H1 (cell line): Measurements from ENCODE around the gene ZNF316. TPM values are rescaled to one million over a fixed set of nuclear protein-coding genes. Genes with fewer than 3 reads are reported as not detected.

Experiments
- CTCF ChIA-PET: fragments of 300-600 bp; sonication (Branson Sonifier 250); formaldehyde crosslinking; loops from one replicate; lab custom pipeline; 2021; ENCODE audit not compliant: partially characterized antibody; lab: Charles Lee
- POLR2A ChIA-PET: fragments of 300-600 bp; sonication (Branson Sonifier 250); formaldehyde crosslinking; loops from one replicate; lab custom pipeline; 2021; ENCODE audit warnings: inconsistent platforms; ENCODE audit not compliant: partially characterized antibody; lab: Charles Lee
- DNase-seq, 2 experiments: peaks; one replicate each; pipeline versions ENCODE4 v3.0.0 to v3.0.0-alpha.2; 2010 to 2022; ENCODE audit warnings: low spot score in 2 of 2, low read depth in 1 of 2, mixed read lengths in 1 of 2
- FAIRE-seq: peaks from 2 replicates; lab custom pipeline; 2011; peaks lifted over from hg19 to GRCh38; lab: Jason Lieb, UNC
- H2AFZ ChIP-seq: 2 replicates; pipeline ENCODE4 v1.8.1; 2012; ENCODE audit warnings: low read length, inconsistent platforms
- H2AK5ac ChIP-seq: 2 replicates; pipeline ENCODE4 v1.6.1; 2013; ENCODE audit warnings: low read depth, low read length
- H2BK120ac ChIP-seq: replicated peaks from 2 replicates; pipeline ENCODE3; 2013; ENCODE audit warnings: low read depth, low read length, inconsistent platforms
- H2BK12ac ChIP-seq: 2 replicates; pipeline ENCODE4 v1.6.1; 2013; ENCODE audit warnings: low read depth, low read length
- H2BK15ac ChIP-seq: 2 replicates; pipeline ENCODE4 v1.6.1; 2013; ENCODE audit warnings: low read length
- H2BK20ac ChIP-seq: 2 replicates; pipeline ENCODE4 v1.6.1; 2013; ENCODE audit warnings: low read length
- H2BK5ac ChIP-seq: 2 replicates; pipeline ENCODE4 v1.6.1; 2013; ENCODE audit warnings: low read depth, low read length
- H3K14ac ChIP-seq: 2 replicates; pipeline ENCODE4 v1.6.1; 2013; ENCODE audit warnings: inconsistent platforms; ENCODE audit not compliant: insufficient read length
- H3K18ac ChIP-seq: 2 replicates; pipeline ENCODE4 v1.6.1; 2013; ENCODE audit warnings: low read length; ENCODE audit errors: extremely low read depth
- H3K23ac ChIP-seq: 2 replicates; pipeline ENCODE4 v1.6.1; 2013; ENCODE audit warnings: inconsistent platforms; ENCODE audit not compliant: insufficient read length
- H3K23me2 ChIP-seq: 2 replicates; pipeline ENCODE4 v1.6.1; 2013; ENCODE audit warnings: low read depth, low read length
- H3K27ac ChIP-seq: 2 replicates; pipeline ENCODE4 v1.6.1; 2011; ENCODE audit warnings: low read depth, low read length, inconsistent platforms
- H3K27me3 ChIP-seq, 4 experiments: replicated peaks in 1 of 4; 1 replicate in 1 of 4; 2 replicates in 3 of 4; pipeline versions ENCODE4 v1.6.1 to v1.8.1; 2011 to 2013; ENCODE audit warnings: low read length in 3 of 4, mild to moderate bottlenecking in 3 of 4, inconsistent platforms in 2 of 4, mixed read lengths in 2 of 4, moderate library complexity in 1 of 4; ENCODE audit not compliant: control insufficient read depth in 3 of 4, insufficient read depth in 3 of 4; ENCODE audit errors: extremely low read depth in 1 of 4
- H3K36me3 ChIP-seq, 4 experiments: 2 replicates each; pipeline versions ENCODE4 v1.6.1 to v1.8.1; 2011 to 2013; ENCODE audit warnings: mild to moderate bottlenecking in 4 of 4, low read length in 3 of 4, moderate library complexity in 2 of 4, control low read depth in 1 of 4, inconsistent platforms in 1 of 4; ENCODE audit not compliant: insufficient read depth in 4 of 4, control insufficient read depth in 2 of 4
- H3K4ac ChIP-seq: replicated peaks from 2 replicates; pipeline ENCODE3; 2013; ENCODE audit warnings: low read length, low read depth, mixed read lengths, inconsistent platforms; ENCODE audit not compliant: insufficient read length
- H3K4me1 ChIP-seq, 4 experiments: replicated peaks in 1 of 4; 1 replicate in 1 of 4; 2 replicates in 3 of 4; pipeline versions ENCODE4 v1.6.1 to v1.8.1; 2011 to 2013; ENCODE audit warnings: low read length in 3 of 4, inconsistent platforms in 2 of 4, mixed read lengths in 1 of 4; ENCODE audit not compliant: insufficient read depth in 4 of 4, control insufficient read depth in 3 of 4
- H3K4me2 ChIP-seq, 2 experiments: 2 replicates each; pipeline versions ENCODE4 v1.6.1 to v1.8.1; 2011 to 2013; ENCODE audit warnings: low read depth in 2 of 2, low read length in 2 of 2, control low read depth in 1 of 2, inconsistent platforms in 1 of 2, mild to moderate bottlenecking in 1 of 2; ENCODE audit not compliant: insufficient read depth in 1 of 2
- H3K4me3 ChIP-seq, 4 experiments: fragments of 200-600, 300-600 bp in 1 of 4; sonication (generic), shearing (Covaris generic), sonication (Bioruptor Twin) in 1 of 4; 2 replicates each; pipeline versions ENCODE4 v1.5.1 to v1.8.1; 2011 to 2016; ENCODE audit warnings: low read length in 4 of 4, low read depth in 3 of 4, control low read depth in 2 of 4, inconsistent platforms in 2 of 4, mild to moderate bottlenecking in 2 of 4, mixed read lengths in 1 of 4, moderate library complexity in 1 of 4; ENCODE audit not compliant: insufficient read depth in 2 of 4; ENCODE audit errors: extremely low read depth in 1 of 4
- H3K56ac ChIP-seq: replicated peaks from 2 replicates; pipeline ENCODE3; 2013; ENCODE audit warnings: low read depth, mild to moderate bottlenecking, mixed read lengths, low read length, inconsistent platforms; ENCODE audit not compliant: insufficient read length
- H3K79me1 ChIP-seq: 2 replicates; pipeline ENCODE4 v1.6.1; 2013; ENCODE audit warnings: low read depth, low read length, control low read depth
- H3K79me2 ChIP-seq, 2 experiments: 2 replicates each; pipeline versions ENCODE4 v1.6.1 to v1.8.1; 2012 to 2013; ENCODE audit warnings: low read length in 2 of 2, mild to moderate bottlenecking in 2 of 2, inconsistent platforms in 1 of 2; ENCODE audit not compliant: insufficient read depth in 2 of 2, control insufficient read depth in 1 of 2
- H3K9ac ChIP-seq, 4 experiments: replicated peaks in 1 of 4; 1 replicate in 1 of 4; 2 replicates in 3 of 4; pipeline versions ENCODE4 v1.6.1 to v1.8.1; 2011 to 2013; ENCODE audit warnings: low read depth in 3 of 4, low read length in 3 of 4, control low read depth in 2 of 4, mild to moderate bottlenecking in 2 of 4, moderate library complexity in 2 of 4, inconsistent platforms in 1 of 4; ENCODE audit errors: extremely low read depth in 1 of 4
- H3K9me3 ChIP-seq, 2 experiments: 2 replicates each; pipeline versions ENCODE4 v1.6.1 to v1.8.1; 2012 to 2013; ENCODE audit warnings: mild to moderate bottlenecking in 2 of 2, moderate library complexity in 2 of 2, control low read depth in 1 of 2, inconsistent platforms in 1 of 2, low read depth in 1 of 2, low read length in 1 of 2, mixed read lengths in 1 of 2; ENCODE audit not compliant: insufficient read depth in 2 of 2
- H4K20me1 ChIP-seq, 2 experiments: replicated peaks in 1 of 2; 2 replicates each; pipeline versions ENCODE3 to v1.8.1; 2011 to 2013; ENCODE audit warnings: inconsistent platforms in 2 of 2, low read length in 2 of 2, mild to moderate bottlenecking in 1 of 2; ENCODE audit not compliant: insufficient read depth in 2 of 2, control insufficient read depth in 1 of 2
- H4K5ac ChIP-seq: 2 replicates; pipeline ENCODE4 v1.6.1; 2013; ENCODE audit warnings: low read length, low read depth, mixed read lengths, inconsistent platforms; ENCODE audit not compliant: insufficient read length
- H4K8ac ChIP-seq: 2 replicates; pipeline ENCODE4 v1.8.0; 2013; ENCODE audit warnings: mild to moderate bottlenecking, moderate library complexity, low read length, inconsistent platforms; ENCODE audit not compliant: insufficient read depth; ENCODE audit errors: extremely low read depth
- H4K91ac ChIP-seq: replicated peaks from 2 replicates; pipeline ENCODE3; 2013; ENCODE audit warnings: low read length, mixed read lengths, inconsistent platforms; ENCODE audit not compliant: insufficient read length
- BACH1 ChIP-seq: IDR thresholded peaks from 2 replicates; pipeline ENCODE4 v1.6.1; 2012; ENCODE audit warnings: low read length, improper control_type of control experiment
- CTBP2 ChIP-seq: IDR thresholded peaks from 2 replicates; pipeline ENCODE4 v1.7.0; 2011; ENCODE audit warnings: borderline replicate concordance, mild to moderate bottlenecking, moderate library complexity, mixed read lengths, low read length; ENCODE audit not compliant: insufficient read depth, insufficient read length
- GABPA ChIP-seq: IDR thresholded peaks from 2 replicates; pipeline ENCODE4 v1.6.1; 2011; ENCODE audit warnings: mild to moderate bottlenecking, low read length, moderate library complexity, borderline replicate concordance; ENCODE audit not compliant: insufficient read depth
- JUND ChIP-seq: IDR thresholded peaks from 2 replicates; pipeline ENCODE4 v1.6.1; 2011; ENCODE audit warnings: mild to moderate bottlenecking, improper control_type of control experiment, low read length
- KDM5A ChIP-seq: fragments of 200-600 bp; IDR thresholded peaks from 2 replicates; pipeline ENCODE4 v1.7.1; 2012; ENCODE audit warnings: mild to moderate bottlenecking, low read length, inconsistent platforms, mixed read lengths
- RBBP5 ChIP-seq: IDR thresholded peaks from 2 replicates; pipeline ENCODE4 v1.7.1; 2012; ENCODE audit warnings: low read depth, mild to moderate bottlenecking, inconsistent platforms, low read length, moderate library complexity, borderline replicate concordance
- RXRA ChIP-seq: IDR thresholded peaks from 2 replicates; pipeline ENCODE4 v1.6.1; 2011; ENCODE audit warnings: low read depth, mild to moderate bottlenecking, low read length, moderate library complexity; ENCODE audit not compliant: insufficient read depth
- SAP30 ChIP-seq: fragments of 300-600 bp; sonication (generic); IDR thresholded peaks from 2 replicates; pipeline ENCODE4 v1.7.1; 2012; ENCODE audit warnings: low read length, moderate library complexity, mild to moderate bottlenecking, inconsistent platforms; ENCODE audit not compliant: insufficient read depth, insufficient replicate concordance
- SIRT6 ChIP-seq: IDR thresholded peaks from one replicate; pipeline ENCODE4 v1.7.1; 2012; ENCODE audit warnings: low read length, inconsistent platforms
- SP1 ChIP-seq: IDR thresholded peaks from 2 replicates; pipeline ENCODE4 v1.6.1; 2011; ENCODE audit warnings: low read depth, low read length
- SP2 ChIP-seq: IDR thresholded peaks from 2 replicates; pipeline ENCODE4 v1.6.1; 2012; ENCODE audit warnings: mild to moderate bottlenecking, low read length, inconsistent platforms
- SP4 ChIP-seq: IDR thresholded peaks from 2 replicates; pipeline ENCODE4 v1.6.1; 2012; ENCODE audit warnings: low read length, inconsistent platforms
- TAF1 ChIP-seq: IDR thresholded peaks from 2 replicates; pipeline ENCODE4 v1.6.1; 2011; ENCODE audit warnings: mild to moderate bottlenecking, low read depth, low read length
- TAF7 ChIP-seq: optimal IDR thresholded peaks from 2 replicates; pipeline ENCODE3; 2011; ENCODE audit warnings: low read depth, mild to moderate bottlenecking, inconsistent platforms, low read length, moderate library complexity, borderline replicate concordance
- TBP ChIP-seq: IDR thresholded peaks from 2 replicates; pipeline ENCODE4 v1.6.1; 2011; ENCODE audit warnings: low read depth, low read length, improper control_type of control experiment
- WGBS, 2 experiments: shearing (Covaris generic) in 1 of 2; methylation state at CpG; one replicate each; pipeline versions ENCODE4 v1.1.6 to v1.1.7; 2013 to 2015; ENCODE audit warnings: low lambda C conversion rate in 2 of 2, mixed read lengths in 2 of 2, inconsistent platforms in 1 of 2, low coverage in 1 of 2, missing lambda C conversion rate in 1 of 2; ENCODE audit not compliant: insufficient replicate concordance in 2 of 2, insufficient coverage in 1 of 2, insufficient read length in 1 of 2; ENCODE audit errors: extremely low coverage in 1 of 2, missing lambda C conversion rate in 1 of 2; 5-methylcytosine and 5-hydroxymethylcytosine counted together
- polyA plus RNA-seq, 7 experiments: library from polyadenylated mRNA; depleted of rRNA in 3 of 7; stranded (reverse) in 5 of 7; unstranded in 2 of 7; fragments of >200 nt in 5 of 7; fragments of 200-250 nt in 2 of 7; gene quantifications; 1 replicate in 5 of 7; 2 replicates in 1 of 7; 4 replicates in 1 of 7; pipeline versions ENCODE4 v1.2.1 to v1.2.3, GENCODE V29; 2011 to 2013; ENCODE audit warnings: missing spikeins in 2 of 7, mixed read lengths in 2 of 7
- total RNA-seq: library from RNA; stranded (reverse); fragmentation: NEBNext Ultra II Directional; extraction: Animal tissue kit (Norgen Biotek cat#: 25700); gene quantifications from 2 replicates; pipeline ENCODE4 v1.2.1, GENCODE V29; 2021

Gene ZNF316
- total and polyA plus RNA-seq, 2 of the 8 experiments (the other 6 are each of a cell fraction or from before 2014, with no cell fraction given): 3.6 to 13.7 TPM

GRCh38 chr7:6650521-6651011 lies 13.4 kb downstream of the ZNF316 start:
- ChIA-PET CTCF (interaction anchor here (0.6 to 0.8 kb wide), 2 partner anchors 9 to 58 kb away, joined by 3 to 4 read pairs; no protein-coding TSS in a partner anchor), POLR2A (interaction anchor here (1.5 kb wide), 1 partner anchor 9 kb away, joined by 7 read pairs; no protein-coding TSS in a partner anchor)
- Histone ChIP-seq H3K18ac (no peak overlapping the region), H2BK120ac (no peak overlapping the region), H3K4me3 (no peak overlapping the region), H3K23me2 (no peaks in the 10 kb centered on the region), H2BK5ac (no peak overlapping the region), H3K14ac (no peak overlapping the region), H2AFZ (no peak overlapping the region), H2BK20ac (no peak overlapping the region), H3K27ac (no peak overlapping the region), H3K56ac (no peak overlapping the region), H3K27me3 (no peaks in the 10 kb centered on the region; a peak in 1 of 7 replicates), H3K79me1 (no peaks in the 10 kb centered on the region; the same call in 1 of the 2 replicates), H4K8ac (no peak overlapping the region), H4K91ac (no peak overlapping the region), H2AK5ac (no peak overlapping the region), H3K23ac (no peak overlapping the region), H3K4me2 (no peak overlapping the region), H4K5ac (no peak overlapping the region), H3K79me2 (no peaks in the 10 kb centered on the region), H3K4ac (no peak overlapping the region), H4K20me1 (peaks cover 0 to 2% of the 10 kb centered on the region in 2 experiments), H3K36me3 (peaks cover 0 to 30% (median 2%) of the 10 kb centered on the region in 4 experiments; a peak in 3 of 8 replicates), H2BK12ac (no peak overlapping the region), H3K4me1 (no peaks in the 10 kb centered on the region), H3K9ac (no peak overlapping the region), H3K9me3 (no peaks in the 10 kb centered on the region; a peak in 1 of 4 replicates), H2BK15ac (no peak overlapping the region)
- WGBS, 2 experiments: 99% methylated on average over 12 of the region's 12 CpGs; no CpG with 5 or more reads in 1 of the 2 experiments
- DNase-seq (no peak), FAIRE-seq (no peak)
- no peak for TF ChIP-seq RBBP5
- TF ChIP-seq SIRT6: no peak
- no peak for TF ChIP-seq TAF7
- TF ChIP-seq TAF1: no peak
- no peak for TF ChIP-seq JUND
- no peak for TF ChIP-seq SP4
- no peak for TF ChIP-seq CTBP2
- TF ChIP-seq RXRA: no peak
- TF ChIP-seq SAP30: no peak
- no peak for TF ChIP-seq GABPA
- TF ChIP-seq BACH1: no peak
- TF ChIP-seq TBP: no peak
- no peak for TF ChIP-seq KDM5A
- no peak for TF ChIP-seq SP1
- no peak for TF ChIP-seq SP2
